Ishikawa (cell line): ENCODE measurements around the gene SLC7A6.

Experiments
- TCF12 ChIP-seq: IDR thresholded peaks from 2 replicates; pipeline ENCODE4 v1.6.1; 2012; ENCODE audit warnings: low read depth
- TF ChIP-seq, protein P1 (sequence below): IDR thresholded peaks from 2 replicates; pipeline ENCODE4 v1.6.1; 2012

DNA sequence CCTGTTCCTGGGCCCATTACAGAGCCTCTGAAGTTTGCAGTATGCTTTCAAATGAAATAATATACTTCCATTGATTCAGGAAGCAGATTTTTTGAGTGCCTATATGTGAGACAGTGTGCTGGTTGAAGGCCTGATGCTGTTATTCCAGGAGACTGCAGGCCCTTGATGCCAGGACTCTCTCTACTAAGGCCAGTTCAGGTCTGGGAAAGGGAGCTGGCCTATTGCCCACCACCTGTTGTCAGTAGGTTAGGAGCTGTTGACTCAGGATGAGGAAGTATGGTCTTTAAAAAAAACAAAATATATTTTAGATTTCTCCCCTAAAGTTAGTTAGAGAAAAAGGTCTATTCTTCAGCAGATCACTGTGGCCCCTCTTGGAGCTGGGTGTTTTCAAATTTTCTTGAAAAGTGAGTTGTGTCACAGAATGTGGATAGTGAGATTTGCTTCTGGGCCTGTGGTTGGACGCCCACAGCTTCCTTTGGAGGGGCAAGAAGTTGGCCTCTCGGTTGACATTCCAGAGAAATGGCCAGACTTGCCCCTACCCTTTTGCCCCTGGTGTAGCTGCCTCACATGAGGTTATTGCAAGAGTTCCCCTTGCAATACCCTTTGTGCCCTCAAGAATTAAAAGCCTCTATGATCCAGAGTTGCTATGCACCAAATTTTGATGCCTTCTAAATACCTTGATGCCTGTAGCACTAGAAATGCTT lies 36.3 kb upstream of the SLC7A6 start:
- TF ChIP-seq, protein P1, sequence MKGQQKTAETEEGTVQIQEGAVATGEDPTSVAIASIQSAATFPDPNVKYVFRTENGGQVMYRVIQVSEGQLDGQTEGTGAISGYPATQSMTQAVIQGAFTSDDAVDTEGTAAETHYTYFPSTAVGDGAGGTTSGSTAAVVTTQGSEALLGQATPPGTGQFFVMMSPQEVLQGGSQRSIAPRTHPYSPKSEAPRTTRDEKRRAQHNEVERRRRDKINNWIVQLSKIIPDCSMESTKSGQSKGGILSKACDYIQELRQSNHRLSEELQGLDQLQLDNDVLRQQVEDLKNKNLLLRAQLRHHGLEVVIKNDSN, result no peak
- no peak for TF ChIP-seq TCF12
